ENCODE data around the gene HES1.
A peak's percentile ranks its signal among the peaks of the same experiment; 100 is the strongest.
"Not testable (repeated sequence)": the region's sequence is repeated elsewhere in the genome, so short reads cannot be mapped to it uniquely, and the experiment has no call there.

Gene HES1

GRCh38 chr3:194139071-194139813 is 3.3 kb downstream of the HES1 start:
- no peak for DNase-seq (ENCODE audit: extremely low spot score, insufficient read length, low read depth)
- no peak for FAIRE-seq

GRCh38 chr3:194139814-194140391 is 4.0 kb downstream of the HES1 start:
- FAIRE-seq (no peak), DNase-seq (ENCODE audit: extremely low spot score, insufficient read length, low read depth) (no peak)

- FAIRE-seq (no peak), DNase-seq (ENCODE audit: extremely low spot score, insufficient read length, low read depth) (no peak)
Measured at GRCh38 chr3:194140520-194141414, 4.8 kb downstream of the HES1 start.

GRCh38 chr3:194141415-194142155 is 5.6 kb downstream of the HES1 start:
- FAIRE-seq (peak; percentile 55), DNase-seq (ENCODE audit: extremely low spot score, insufficient read length, low read depth) (peak; percentile 67)

GRCh38 chr3:194142156-194142910 is 6.4 kb downstream of the HES1 start:
- DNase-seq (ENCODE audit: extremely low spot score, insufficient read length, low read depth) (no peak), FAIRE-seq (no peak)

GRCh38 chr3:194145702-194146101 is 9.8 kb downstream of the HES1 start:
- no peak for DNase-seq (ENCODE audit: extremely low spot score, insufficient read length, low read depth)
- no peak for FAIRE-seq

- FAIRE-seq (no peak), DNase-seq (ENCODE audit: extremely low spot score, insufficient read length, low read depth) (no peak)
Measured at GRCh38 chr3:194147679-194148078, 11.7 kb downstream of the HES1 start.

- FAIRE-seq (no peak), DNase-seq (ENCODE audit: extremely low spot score, insufficient read length, low read depth) (no peak)
Measured at GRCh38 chr3:194148383-194148782, 12.4 kb downstream of the HES1 start.

GRCh38 chr3:194150252-194150934 is 14.4 kb downstream of the HES1 start:
- DNase-seq (ENCODE audit: extremely low spot score, insufficient read length, low read depth): no peak
- no peak for FAIRE-seq

GRCh38 chr3:194150935-194151302 is 15.0 kb downstream of the HES1 start:
- not testable (repeated sequence) for DNase-seq (ENCODE audit: extremely low spot score, insufficient read length, low read depth); FAIRE-seq

GRCh38 chr3:194154346-194154745 is 18.4 kb downstream of the HES1 start:
- DNase-seq (ENCODE audit: extremely low spot score, insufficient read length, low read depth) (no peak), FAIRE-seq (no peak)

GRCh38 chr3:194156095-194156494 is 20.1 kb downstream of the HES1 start:
- DNase-seq (ENCODE audit: extremely low spot score, insufficient read length, low read depth) (no peak), FAIRE-seq (no peak)

GRCh38 chr3:194158942-194159439 is 23.0 kb downstream of the HES1 start:
- no peak for FAIRE-seq
- no peak for DNase-seq (ENCODE audit: extremely low spot score, insufficient read length, low read depth)

GRCh38 chr3:194160158-194160557 is 24.2 kb downstream of the HES1 start:
- no peak for DNase-seq (ENCODE audit: extremely low spot score, insufficient read length, low read depth)
- FAIRE-seq: no peak

GRCh38 chr3:194161131-194162045 is 25.4 kb downstream of the HES1 start:
- FAIRE-seq: no peak

GRCh38 chr3:194162070-194162678 is 26.2 kb downstream of the HES1 start:
- DNase-seq (ENCODE audit: extremely low spot score, insufficient read length, low read depth): no peak

More at GRCh38 chr3:194161131-194162045, 25.4 kb downstream of the HES1 start:
- DNase-seq (ENCODE audit: extremely low spot score, insufficient read length, low read depth): no peak

GRCh38 chr3:194162817-194163584 is 27.1 kb downstream of the HES1 start:
- no peak for DNase-seq (ENCODE audit: extremely low spot score, insufficient read length, low read depth)
- no peak for FAIRE-seq

More at GRCh38 chr3:194162070-194162678, 26.2 kb downstream of the HES1 start:
- FAIRE-seq: no peak
